HCT116 (cell line): ENCODE data around the gene FNDC11. TPM values are rescaled to one million over a fixed set of nuclear protein-coding genes. Genes with fewer than 3 reads are reported as not detected.

Source experiments
- ATAC-seq: fragments of 200-7000 bp; cut with Tn5 transposase; 2 replicates; pipeline ENCODE4 v1.9.1; 2020; ENCODE audit warnings: mild to moderate bottlenecking, moderate library complexity
- BruUV-seq: library from RNA; stranded (reverse); fragments of 400-500 nt; replicated peaks from 2 replicates; lab custom pipeline; 2021; lab: Mats Ljungman, UMichigan
- CTCF ChIA-PET: fragments of 300-600 bp; sonication (Branson Sonifier 250); formaldehyde crosslinking; loops from one replicate; lab custom pipeline; 2021; ENCODE audit warnings: antibody characterized with exemption; lab: Charles Lee
- POLR2A ChIA-PET: fragments of 300-600, 350-600 bp; sonication (Branson Sonifier 250); formaldehyde crosslinking; loops from one replicate; lab custom pipeline; 2021; ENCODE audit warnings: antibody characterized with exemption; lab: Charles Lee
- RAD21 ChIA-PET, 2 experiments: fragments of 300-600 bp; sonication (Branson Sonifier 250); formaldehyde crosslinking; loops; one replicate each; lab custom pipeline; 2023; ENCODE audit warnings: low total read pairs in 2 of 2; ENCODE audit not compliant: uncharacterized antibody in 2 of 2, unreplicated experiment in 2 of 2, low non-redundant PET in 1 of 2; lab: Charles Lee
- DNase-seq: peaks from one replicate; pipeline ENCODE4 v3.0.0-alpha.2; 2010; ENCODE audit warnings: low read depth, low spot score
- H2AFZ ChIP-seq: fragments of 200-600 bp; shearing (Covaris generic), sonication (generic); 2 replicates; pipeline ENCODE4 v1.6.1; 2017; ENCODE audit warnings: low read depth, mixed run types, mixed read lengths, antibody characterized with exemption, low read length; ENCODE audit not compliant: poor library complexity, severe bottlenecking
- H3K27ac ChIP-seq: 2 replicates; pipeline ENCODE4 v1.5.1; 2012; ENCODE audit warnings: low read depth, low read length
- H3K27me3 ChIP-seq: fragments of 200-600 bp; sonication (generic); 2 replicates; pipeline ENCODE4 v1.6.1; 2016; ENCODE audit warnings: mixed run types, low read length, mixed read lengths; ENCODE audit not compliant: insufficient read depth
- H3K36me3 ChIP-seq, 2 experiments: fragments of 200-500 bp in 1 of 2; fragments of 200-600 bp in 1 of 2; sonication (Bioruptor generic) in 1 of 2; sonication (generic) in 1 of 2; 2 replicates each; pipeline versions ENCODE4 v1.5.1 to v1.6.1; 2014 to 2016; ENCODE audit warnings: low read length in 2 of 2, inconsistent platforms in 1 of 2, mixed read lengths in 1 of 2, mixed run types in 1 of 2; ENCODE audit not compliant: insufficient read depth in 2 of 2, control insufficient read depth in 1 of 2
- H3K4me1 ChIP-seq, 2 experiments: fragments of 200-600 bp in 1 of 2; sonication (generic) in 1 of 2; 2 replicates each; pipeline versions ENCODE4 v1.5.1 to v1.6.1; 2012 to 2017; ENCODE audit warnings: low read length in 2 of 2, inconsistent platforms in 1 of 2, mild to moderate bottlenecking in 1 of 2, mixed read lengths in 1 of 2, mixed run types in 1 of 2, moderate library complexity in 1 of 2; ENCODE audit not compliant: insufficient read depth in 2 of 2, control insufficient read depth in 1 of 2
- H3K4me2 ChIP-seq: fragments of 200-600 bp; sonication (generic); 2 replicates; pipeline ENCODE4 v1.6.1; 2017; ENCODE audit warnings: mixed run types, low read length, mixed read lengths
- H3K4me3 ChIP-seq, 2 experiments: fragments of 200-600 bp in 1 of 2; sonication (generic) in 1 of 2; replicated peaks in 1 of 2; 2 replicates each; pipeline ENCODE4 v1.5.1; 2011 to 2016; ENCODE audit warnings: low read length in 2 of 2, control low read depth in 1 of 2, low read depth in 1 of 2, mild to moderate bottlenecking in 1 of 2, mixed read lengths in 1 of 2, mixed run types in 1 of 2
- H3K79me2 ChIP-seq: fragments of 200-600 bp; sonication (generic); 2 replicates; pipeline ENCODE4 v1.6.1; 2017; ENCODE audit warnings: mild to moderate bottlenecking, mixed run types, low read length, moderate library complexity, mixed read lengths; ENCODE audit not compliant: insufficient read depth
- H3K9ac ChIP-seq: fragments of 200-600 bp; sonication (generic); 2 replicates; pipeline ENCODE4 v1.6.1; 2016; ENCODE audit warnings: low read length, mixed read lengths
- H3K9me2 ChIP-seq: fragments of 200-600 bp; sonication (generic), shearing (Covaris generic); 2 replicates; pipeline ENCODE4 v1.6.1; 2017; ENCODE audit warnings: mixed run types, mild to moderate bottlenecking, moderate library complexity; ENCODE audit not compliant: insufficient read depth
- H3K9me3 ChIP-seq, 2 experiments: fragments of 200-500 bp in 1 of 2; fragments of 200-600 bp in 1 of 2; sonication (Bioruptor generic) in 1 of 2; sonication (generic) in 1 of 2; 2 replicates each; pipeline ENCODE4 v1.6.1; 2014 to 2017; ENCODE audit warnings: low read length in 2 of 2, mixed read lengths in 2 of 2, inconsistent platforms in 1 of 2, low read depth in 1 of 2, mild to moderate bottlenecking in 1 of 2, mixed run types in 1 of 2, moderate library complexity in 1 of 2; ENCODE audit not compliant: control insufficient read depth in 1 of 2, insufficient read depth in 1 of 2
- H4K20me1 ChIP-seq: fragments of 200-600 bp; sonication (generic), shearing (Covaris generic); 2 replicates; pipeline ENCODE4 v1.6.1; 2017; ENCODE audit warnings: mixed run types, mild to moderate bottlenecking, moderate library complexity; ENCODE audit not compliant: insufficient read depth
- CTCF ChIP-seq, 3 experiments: fragments of 200-600 bp in 1 of 3; sonication (generic) in 1 of 3; IDR thresholded peaks in 2 of 3; conservative IDR thresholded peaks in 1 of 3; 2 replicates each; pipeline ENCODE4 v1.5.1; 2012 to 2017; ENCODE audit warnings: low read depth in 2 of 3, low read length in 2 of 3, antibody characterized with exemption in 1 of 3, borderline replicate concordance in 1 of 3, control low read depth in 1 of 3, mild to moderate bottlenecking in 1 of 3, mixed read lengths in 1 of 3, mixed run types in 1 of 3, moderate library complexity in 1 of 3; ENCODE audit not compliant: insufficient read depth in 1 of 3
- EZH2 ChIP-seq: fragments of 200-600 bp; sonication (generic); IDR thresholded peaks from 2 replicates; pipeline ENCODE4 v1.6.1; 2017; ENCODE audit warnings: antibody characterized with exemption, mixed run types
- EZH2phosphoT487 ChIP-seq: fragments of 200-600 bp; IDR thresholded peaks from 2 replicates; pipeline ENCODE4 v1.6.1; 2018; ENCODE audit warnings: antibody characterized with exemption, borderline replicate concordance
- FOSL1 ChIP-seq: IDR thresholded peaks from 2 replicates; pipeline ENCODE4 v1.6.1; 2012; ENCODE audit warnings: low read depth
- RAD21 ChIP-seq: IDR thresholded peaks from 2 replicates; pipeline ENCODE4 v1.6.1; 2012; ENCODE audit warnings: low read depth, mild to moderate bottlenecking
- REST ChIP-seq: IDR thresholded peaks from 2 replicates; pipeline ENCODE4 v1.6.1; 2012; ENCODE audit warnings: low read depth
- SIN3A ChIP-seq: IDR thresholded peaks from 2 replicates; pipeline ENCODE4 v1.6.1; 2012; ENCODE audit warnings: low read depth
- TCF7L2 ChIP-seq: IDR thresholded peaks from 2 replicates; pipeline ENCODE4 v1.7.0; 2011; ENCODE audit warnings: borderline replicate concordance, inconsistent platforms; ENCODE audit not compliant: insufficient read depth, insufficient read length; ENCODE audit errors: extremely low read depth
- intact Hi-C: fragments of 100-400 bp; cut with micrococcal nuclease; formaldehyde crosslinking; loops from 2 replicates; pipeline ENCODE4 v1.10.0; 2022
- total RNA-seq: library from RNA; stranded (reverse); gene quantifications from one replicate; pipeline ENCODE4 v1.2.1, GENCODE V29; 2021; ENCODE audit not compliant: unreplicated experiment

The FNDC11 gene
- total RNA-seq, 1 experiment from 2014 or later, result 5.5 TPM

GRCh38 chr20:63598479-63599395 is 44.8 kb downstream of the FNDC11 start:
- Histone ChIP-seq H3K79me2 (no peaks in the 10 kb centered on the region), H4K20me1 (no peaks in the 10 kb centered on the region), H3K27ac (no peak overlapping the region), H3K4me3 (no peak overlapping the region), H3K9me2 (no peaks in the 10 kb centered on the region), H3K4me1 (peaks cover 8 to 26% of the 10 kb centered on the region in 2 experiments; a peak in 3 of 4 replicates), H3K4me2 (no peak overlapping the region), H3K9me3 (no peaks in the 10 kb centered on the region), H3K27me3 (no peaks in the 10 kb centered on the region), H3K9ac (no peak overlapping the region), H3K36me3 (peaks cover 0 to 14% of the 10 kb centered on the region in 2 experiments; a peak in 2 of 4 replicates), H2AFZ (no peak overlapping the region)
- no peak for TF ChIP-seq RAD21
- no peak for TF ChIP-seq TCF7L2
- TF ChIP-seq SIN3A, result no peak
- TF ChIP-seq FOSL1, result no peak
- TF ChIP-seq CTCF (IDR thresholded peaks at IDR 0.05 in 2 of 3, conservative IDR thresholded peaks at IDR 0.05 in 1 of 3; ENCODE audit: borderline replicate concordance in 1 of 3, insufficient read depth in 1 of 3, low read depth in 2 of 3, low read length in 2 of 3), result no peak
- TF ChIP-seq EZH2, result no peak
- no peak for TF ChIP-seq EZH2phosphoT487
- TF ChIP-seq REST, result no peak
- ChIA-PET RAD21 (no interaction called here), POLR2A (interaction anchor here (0.6 kb wide), 1 partner anchor 27 kb away, joined by 3 read pairs; no protein-coding TSS in a partner anchor), CTCF (no interaction called here)
- DNase-seq, result no peak
- ATAC-seq, result no peak
- intact Hi-C loops, result no loop called here
- BruUV-seq, result no TSS peak
